ENCODE data around the gene RRAGD. TPM values are rescaled to one million over a fixed set of nuclear protein-coding genes. Genes with fewer than 3 reads are reported as not detected.
"Not testable (repeated sequence)": the region's sequence is repeated elsewhere in the genome, so short reads cannot be mapped to it uniquely, and the experiment has no call there.

RRAGD gene
- total RNA-seq, 4 donors from 2014 or later: 18.7 to 31.4 (median 19.9) TPM

GRCh38 chr6:89402776-89403175, 9.3 kb downstream of the RRAGD start:
- H3K4me1 ChIP-seq: peaks cover 4 to 10% (median 6%) of the 10 kb centered on the region in 4 donors
- H3K27ac ChIP-seq (replicated peaks in 1 of 4): no peak overlapping the region
- no peak for DNase-seq (ENCODE audit: extremely low spot score)
- H3K27me3 ChIP-seq: no peaks in the 10 kb centered on the region
- no peaks in the 10 kb centered on the region for H3K9me3 ChIP-seq
- no peak overlapping the region for H3K4me3 ChIP-seq
- no peak for TF ChIP-seq EP300 (IDR thresholded peaks at IDR 0.05)
- no peak for TF ChIP-seq POLR2A (IDR thresholded peaks at IDR 0.05; ENCODE audit: low read depth)
- no peak for TF ChIP-seq CTCF (IDR thresholded peaks at IDR 0.05)
- TF ChIP-seq POLR2AphosphoS5 (IDR thresholded peaks at IDR 0.05): no peak
- intact Hi-C loops (cut with DNase I): no loop called here
- 94% methylated on average over 6 of the region's 6 CpGs for WGBS
- no peaks in the 10 kb centered on the region for H3K36me3 ChIP-seq

GRCh38 chr6:89400912-89401399, 11.1 kb downstream of the RRAGD start:
- Histone ChIP-seq H3K27me3 (no peaks in the 10 kb centered on the region), H3K27ac (replicated peaks in 1 of 4) (no peak overlapping the region), H3K4me1 (peaks cover 0 to 10% (median 6%) of the 10 kb centered on the region in 4 donors), H3K9me3 (no peaks in the 10 kb centered on the region), H3K36me3 (no peaks in the 10 kb centered on the region), H3K4me3 (no peak overlapping the region)
- DNase-seq (ENCODE audit: extremely low spot score): peak; percentile 78
- 55% methylated on average over 6 of the region's 6 CpGs for WGBS
- no peak for TF ChIP-seq POLR2AphosphoS5 (IDR thresholded peaks at IDR 0.05)
- TF ChIP-seq CTCF (IDR thresholded peaks at IDR 0.05): no peak
- TF ChIP-seq EP300 (IDR thresholded peaks at IDR 0.05): no peak
- TF ChIP-seq POLR2A (IDR thresholded peaks at IDR 0.05; ENCODE audit: low read depth): no peak
- intact Hi-C loops (cut with DNase I): no loop called here

- intact Hi-C loops (cut with DNase I): no loop called here
- Histone ChIP-seq H3K27ac (replicated peaks in 1 of 4) (no peak overlapping the region), H3K4me3 (no peak overlapping the region), H3K9me3 (no peaks in the 10 kb centered on the region), H3K27me3 (no peaks in the 10 kb centered on the region), H3K4me1 (peaks cover 0 to 10% (median 6%) of the 10 kb centered on the region in 4 donors), H3K36me3 (no peaks in the 10 kb centered on the region)
- no peak for DNase-seq (ENCODE audit: extremely low spot score)
- TF ChIP-seq POLR2A (IDR thresholded peaks at IDR 0.05; ENCODE audit: low read depth): no peak
- no peak for TF ChIP-seq EP300 (IDR thresholded peaks at IDR 0.05)
- no peak for TF ChIP-seq POLR2AphosphoS5 (IDR thresholded peaks at IDR 0.05)
- no peak for TF ChIP-seq CTCF (IDR thresholded peaks at IDR 0.05)
- 95% methylated on average over 3 of the region's 3 CpGs for WGBS
Measured at GRCh38 chr6:89400050-89400449, 12.0 kb downstream of the RRAGD start.

GRCh38 chr6:89398762-89399525, 13.1 kb downstream of the RRAGD start:
- Histone ChIP-seq H3K27me3 (no peaks in the 10 kb centered on the region), H3K4me3 (no peak overlapping the region), H3K27ac (replicated peaks in 1 of 4) (no peak overlapping the region), H3K4me1 (peaks cover 0 to 10% (median 6%) of the 10 kb centered on the region in 4 donors), H3K9me3 (no peaks in the 10 kb centered on the region), H3K36me3 (no peaks in the 10 kb centered on the region)
- peak; percentile 79 for DNase-seq (ENCODE audit: extremely low spot score)
- whole genome bisulfite sequencing: 85% methylated on average over 7 of the region's 7 CpGs
- intact Hi-C loops (cut with DNase I): no loop called here
- TF ChIP-seq CTCF (IDR thresholded peaks at IDR 0.05) (no peak), EP300 (IDR thresholded peaks at IDR 0.05) (no peak), POLR2AphosphoS5 (IDR thresholded peaks at IDR 0.05) (no peak), POLR2A (IDR thresholded peaks at IDR 0.05; ENCODE audit: low read depth) (no peak)

GRCh38 chr6:89397884-89398283, 14.2 kb downstream of the RRAGD start:
- intact Hi-C loops (cut with DNase I); H3K4me1 ChIP-seq: not testable (repeated sequence)
- 90% methylated on average over 4 of the region's 4 CpGs for WGBS

More at GRCh38 chr6:89397884-89398283, 14.2 kb downstream of the RRAGD start:
- H3K9me3 ChIP-seq; H3K27ac ChIP-seq (replicated peaks in 1 of 4); H3K27me3 ChIP-seq; H3K4me3 ChIP-seq; DNase-seq (ENCODE audit: extremely low spot score); H3K36me3 ChIP-seq: not testable (repeated sequence)

Data from esophagus muscularis mucosa (tissue), 4 donors.